ENCODE results near the gene TUT1. TPM values are rescaled to one million over a fixed set of nuclear protein-coding genes. Genes with fewer than 3 reads are reported as not detected.

TUT1 gene
- total RNA-seq, 1 experiment from 2014 or later = 20.7 TPM

DNA sequence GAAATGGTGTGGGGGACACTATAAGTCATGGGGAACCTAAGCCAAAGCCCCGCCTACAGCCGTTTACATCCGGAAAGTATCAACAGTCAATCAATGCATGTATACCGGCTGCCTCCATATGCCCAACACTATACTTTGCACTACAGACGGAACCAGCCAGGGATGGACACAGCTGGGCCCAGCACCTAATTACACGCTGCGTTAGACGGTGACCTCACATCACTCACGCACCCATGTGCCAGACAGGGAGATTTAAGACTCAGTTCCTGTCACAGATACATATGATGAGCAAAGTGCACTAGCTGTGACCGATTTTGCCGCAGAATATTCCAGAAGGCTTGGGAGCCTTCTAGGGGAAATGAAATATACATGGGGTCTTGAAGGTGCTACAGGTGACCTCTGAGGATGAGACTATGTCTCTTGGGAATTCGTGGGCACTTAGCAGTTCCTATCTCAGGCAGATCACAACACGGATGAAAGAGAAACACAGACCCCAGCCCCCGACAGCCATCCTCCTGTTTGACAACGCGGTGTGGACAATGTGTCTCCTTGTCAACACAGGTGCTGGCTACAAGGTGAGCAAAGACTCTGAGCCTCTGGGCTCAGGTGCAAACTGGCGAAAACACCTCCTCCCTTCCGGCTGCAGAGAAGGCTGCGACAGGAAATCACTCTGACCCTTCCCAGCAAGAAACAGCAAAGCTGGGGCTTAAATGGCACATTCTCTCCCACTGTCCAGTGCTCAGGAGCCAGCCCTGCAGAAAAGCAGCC, 52.7 kb downstream of the TUT1 start:
- Histone ChIP-seq H3K18ac (ENCODE audit: insufficient read length, low read depth, low read length) (peak overlapping the region; percentile 42), H2BK120ac (ENCODE audit: low read depth, low read length, poor library complexity, severe bottlenecking) (no peak overlapping the region), H4K91ac (ENCODE audit: insufficient read length, low read depth, low read length) (no peak overlapping the region), H2BK5ac (ENCODE audit: insufficient read length, low read length) (no peak overlapping the region), H3K4ac (ENCODE audit: low read depth, low read length) (no peak overlapping the region), H3K4me1 (ENCODE audit: insufficient read depth, low read length) (no peaks in the 10 kb centered on the region; the same call in 1 of the 2 replicates), H3T11ph (ENCODE audit: low read length) (no peak overlapping the region), H3K14ac (ENCODE audit: insufficient read depth, low read length) (no peak overlapping the region), H2AFZ (ENCODE audit: low read length) (no peak overlapping the region), H3K9me3 (ENCODE audit: control insufficient read depth, low read depth, low read length) (no peaks in the 10 kb centered on the region), H3K4me2 (ENCODE audit: insufficient read depth, insufficient read length, low read length) (no peak overlapping the region), H3K56ac (ENCODE audit: insufficient read length, low read depth, low read length) (no peak overlapping the region), H3K79me1 (ENCODE audit: insufficient read depth, low read depth, low read length, poor library complexity, severe bottlenecking) (no peaks in the 10 kb centered on the region), H3K79me2 (ENCODE audit: insufficient read depth, low read length) (no peaks in the 10 kb centered on the region), H4K5ac (ENCODE audit: insufficient read length, low read depth, low read length) (no peak overlapping the region), H3K23me2 (ENCODE audit: insufficient read length, low read depth, low read length, poor library complexity, severe bottlenecking) (no peaks in the 10 kb centered on the region), H3K9ac (ENCODE audit: extremely low read depth, insufficient read length, low read length) (no peak overlapping the region), H3K27me3 (ENCODE audit: insufficient read depth, low read length) (peaks cover 8% of the 10 kb centered on the region; the same call in 1 of the 2 replicates), H2BK12ac (ENCODE audit: insufficient read length, low read depth, low read length) (no peak overlapping the region), H4K8ac (replicated peaks; ENCODE audit: insufficient read length, low read depth, low read length) (no peak overlapping the region), H2BK20ac (ENCODE audit: low read depth, low read length, poor library complexity, severe bottlenecking) (no peak overlapping the region), H2AK5ac (ENCODE audit: insufficient read length, low read length) (no peak overlapping the region), H4K20me1 (ENCODE audit: control insufficient read depth, insufficient read depth, insufficient read length) (no peaks in the 10 kb centered on the region), H3K27ac (ENCODE audit: insufficient read length, low read depth, low read length) (no peak overlapping the region), H2BK15ac (ENCODE audit: low read depth, low read length) (no peak overlapping the region), H3K23ac (ENCODE audit: insufficient read length, low read depth, low read length) (no peak overlapping the region)
- Mint-ChIP-seq H3K4me3 (no peak overlapping the region), H3K36me3 (ENCODE audit: insufficient read depth in 1 of 3, low read depth in 3 of 3) (peaks cover 2 to 12% (median 11%) of the 10 kb centered on the region in 3 experiments; a peak in 5 of 7 replicates), H3K27me3 (ENCODE audit: low read depth) (peaks cover 26% of the 10 kb centered on the region), H3K4me1 (peaks cover 28 to 41% of the 10 kb centered on the region in 2 experiments), H3K27ac (no peak overlapping the region), H3K9me3 (no peaks in the 10 kb centered on the region)
- no peak for DNase-seq
- TF ChIP-seq, protein P1, sequence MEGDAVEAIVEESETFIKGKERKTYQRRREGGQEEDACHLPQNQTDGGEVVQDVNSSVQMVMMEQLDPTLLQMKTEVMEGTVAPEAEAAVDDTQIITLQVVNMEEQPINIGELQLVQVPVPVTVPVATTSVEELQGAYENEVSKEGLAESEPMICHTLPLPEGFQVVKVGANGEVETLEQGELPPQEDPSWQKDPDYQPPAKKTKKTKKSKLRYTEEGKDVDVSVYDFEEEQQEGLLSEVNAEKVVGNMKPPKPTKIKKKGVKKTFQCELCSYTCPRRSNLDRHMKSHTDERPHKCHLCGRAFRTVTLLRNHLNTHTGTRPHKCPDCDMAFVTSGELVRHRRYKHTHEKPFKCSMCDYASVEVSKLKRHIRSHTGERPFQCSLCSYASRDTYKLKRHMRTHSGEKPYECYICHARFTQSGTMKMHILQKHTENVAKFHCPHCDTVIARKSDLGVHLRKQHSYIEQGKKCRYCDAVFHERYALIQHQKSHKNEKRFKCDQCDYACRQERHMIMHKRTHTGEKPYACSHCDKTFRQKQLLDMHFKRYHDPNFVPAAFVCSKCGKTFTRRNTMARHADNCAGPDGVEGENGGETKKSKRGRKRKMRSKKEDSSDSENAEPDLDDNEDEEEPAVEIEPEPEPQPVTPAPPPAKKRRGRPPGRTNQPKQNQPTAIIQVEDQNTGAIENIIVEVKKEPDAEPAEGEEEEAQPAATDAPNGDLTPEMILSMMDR (conservative IDR thresholded peaks at IDR 0.05) = no peak
- WGBS (ENCODE audit: extremely low coverage, insufficient read length, low lambda C conversion rate) = no CpG with 5 or more reads among the region's 19 CpGs

Measured in H9 (cell line).